Measurements from ENCODE around the gene ADAMTS7.
"Not testable (repeated sequence)": the region's sequence is repeated elsewhere in the genome, so short reads cannot be mapped to it uniquely, and the experiment has no call there.

- not testable (repeated sequence) for TF ChIP-seq POLR2AphosphoS5, EP300, POLR2A (IDR thresholded peaks at IDR 0.05)
- peak in 5 of 7 experiments; percentile 17 to 83 (median 70) for TF ChIP-seq CTCF (IDR thresholded peaks at IDR 0.05)
Observed at GRCh38 chr15:78750974-78751601, 60.2 kb downstream of the ADAMTS7 start.
